OCI-LY7 (cell line): ENCODE data around the gene DLEC1. TPM values are rescaled to one million over a fixed set of nuclear protein-coding genes. Genes with fewer than 3 reads are reported as not detected.

Experiments
- BruUV-seq: library from RNA; stranded (reverse); fragments of 400-500 nt; replicated peaks from 2 replicates; lab custom pipeline; 2021; lab: Mats Ljungman, UMichigan
- CTCF ChIA-PET: fragments of 300-600 bp; sonication (Branson Sonifier 250); formaldehyde crosslinking; loops from one replicate; lab custom pipeline; 2022; ENCODE audit warnings: antibody characterized with exemption; ENCODE audit not compliant: unreplicated experiment; lab: Charles Lee
- POLR2A ChIA-PET: fragments of 300-600 bp; sonication (Branson Sonifier 250); formaldehyde crosslinking; loops from one replicate; lab custom pipeline; 2022; ENCODE audit warnings: antibody characterized with exemption; lab: Charles Lee
- DNase-seq: peaks from one replicate; pipeline ENCODE4 v3.0.0-alpha.2; 2015; ENCODE audit warnings: low spot score
- H2AFZ ChIP-seq: fragments of 200-600 bp; sonication (generic), shearing (Covaris generic); 2 replicates; pipeline ENCODE4 v1.6.1; 2014; ENCODE audit warnings: mild to moderate bottlenecking, antibody characterized with exemption, low read length, moderate library complexity
- H3K27ac ChIP-seq: fragments of 200-600 bp; sonication (generic); 2 replicates; pipeline ENCODE4 v1.5.1; 2014; ENCODE audit warnings: mixed run types, low read depth, mild to moderate bottlenecking, moderate library complexity, low read length, inconsistent platforms; ENCODE audit not compliant: poor library complexity, severe bottlenecking
- H3K36me3 ChIP-seq: fragments of 200-600 bp; sonication (generic); 2 replicates; pipeline ENCODE4 v1.6.1; 2014; ENCODE audit warnings: mild to moderate bottlenecking, antibody characterized with exemption, low read length, moderate library complexity, mixed read lengths; ENCODE audit not compliant: insufficient read depth
- H3K4me1 ChIP-seq: fragments of 200-600 bp; sonication (generic); 2 replicates; pipeline ENCODE4 v1.5.1; 2014; ENCODE audit warnings: mild to moderate bottlenecking, low read length; ENCODE audit not compliant: insufficient read depth, poor library complexity, severe bottlenecking
- H3K4me2 ChIP-seq: fragments of 200-600 bp; sonication (generic); 2 replicates; pipeline ENCODE4 v1.6.1; 2014; ENCODE audit warnings: mild to moderate bottlenecking, low read length
- H3K4me3 ChIP-seq: fragments of 200-600 bp; sonication (generic); 2 replicates; pipeline ENCODE4 v1.5.1; 2014; ENCODE audit warnings: mild to moderate bottlenecking, low read depth, low read length; ENCODE audit not compliant: poor library complexity, severe bottlenecking
- H3K79me2 ChIP-seq: fragments of 200-600 bp; sonication (generic); 2 replicates; pipeline ENCODE4 v1.6.1; 2016; ENCODE audit warnings: low read depth, mild to moderate bottlenecking, low read length, moderate library complexity, mixed read lengths; ENCODE audit not compliant: insufficient read depth
- H3K9me2 ChIP-seq: fragments of 200-600 bp; sonication (generic); 2 replicates; pipeline ENCODE4 v1.6.1; 2016; ENCODE audit warnings: mild to moderate bottlenecking, low read length, mixed read lengths; ENCODE audit not compliant: insufficient read depth
- H3K9me3 ChIP-seq: fragments of 200-600 bp; sonication (generic); 2 replicates; pipeline ENCODE4 v1.6.1; 2014; ENCODE audit warnings: mild to moderate bottlenecking, mixed run types, low read length, mixed read lengths
- H4K20me1 ChIP-seq: fragments of 200-600 bp; sonication (generic); 2 replicates; pipeline ENCODE4 v1.6.1; 2014; ENCODE audit warnings: mild to moderate bottlenecking, antibody characterized with exemption, low read length, moderate library complexity, mixed read lengths; ENCODE audit not compliant: insufficient read depth
- EZH2phosphoT487 ChIP-seq: fragments of 200-600 bp; sonication (generic); IDR thresholded peaks from 2 replicates; pipeline ENCODE4 v1.6.1; 2018; ENCODE audit warnings: low read depth, borderline replicate concordance, mild to moderate bottlenecking, mixed run types, antibody characterized with exemption, low read length, moderate library complexity, mixed read lengths
- intact Hi-C: fragments of 100-400 bp; cut with micrococcal nuclease; formaldehyde crosslinking; loops from one replicate; pipeline ENCODE4 v1.10.0; 2022; ENCODE audit not compliant: unreplicated experiment
- total RNA-seq, 2 experiments: library from RNA; depleted of rRNA in 1 of 2; stranded (reverse); fragments of >200 nt in 1 of 2; shearing (Covaris generic) in 1 of 2; gene quantifications; 2 replicates each; pipeline ENCODE4 v1.2.3, GENCODE V29; 2014 to 2022
- TF ChIP-seq, protein P1 (sequence below): fragments of 200-600 bp; sonication (generic); conservative IDR thresholded peaks from 2 replicates; pipeline ENCODE4 v1.5.1; 2014; ENCODE audit warnings: mild to moderate bottlenecking, antibody characterized with exemption, low read length, moderate library complexity, mixed read lengths

DLEC1 gene
- total RNA-seq, 2 experiments from 2014 or later, result 0.13 TPM; not detected in 1

DNA sequence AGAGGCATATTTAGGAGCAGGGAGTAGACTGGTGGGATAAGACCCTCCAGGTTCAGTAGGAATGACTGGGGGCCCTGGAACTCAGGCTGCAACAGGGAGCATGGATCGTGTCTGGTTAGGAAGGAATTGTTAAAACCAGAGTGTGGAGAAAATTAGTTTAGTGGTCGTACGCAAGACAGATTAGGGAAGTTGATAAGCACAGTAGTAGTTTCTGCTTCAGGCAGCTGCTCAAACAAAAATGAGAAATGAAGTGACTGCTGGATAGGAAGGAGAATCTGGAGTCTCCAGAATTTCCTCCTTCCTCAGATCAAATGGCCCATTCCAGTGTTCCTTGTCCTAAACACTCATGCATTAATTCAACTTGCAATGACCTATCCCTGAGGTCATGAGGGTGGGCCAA, 110.7 kb downstream of the DLEC1 start:
- Histone ChIP-seq H3K27ac (no peak overlapping the region), H3K4me2 (no peak overlapping the region), H4K20me1 (no peaks in the 10 kb centered on the region), H3K9me3 (peaks cover 18% of the 10 kb centered on the region), H3K9me2 (no peaks in the 10 kb centered on the region), H3K36me3 (no peaks in the 10 kb centered on the region), H3K79me2 (no peaks in the 10 kb centered on the region), H2AFZ (peak overlapping the region; percentile 49; the same call in 1 of the 2 replicates), H3K4me3 (no peak overlapping the region), H3K4me1 (no peaks in the 10 kb centered on the region)
- no TSS peak for BruUV-seq
- DNase-seq, result no peak
- TF ChIP-seq, protein P1, sequence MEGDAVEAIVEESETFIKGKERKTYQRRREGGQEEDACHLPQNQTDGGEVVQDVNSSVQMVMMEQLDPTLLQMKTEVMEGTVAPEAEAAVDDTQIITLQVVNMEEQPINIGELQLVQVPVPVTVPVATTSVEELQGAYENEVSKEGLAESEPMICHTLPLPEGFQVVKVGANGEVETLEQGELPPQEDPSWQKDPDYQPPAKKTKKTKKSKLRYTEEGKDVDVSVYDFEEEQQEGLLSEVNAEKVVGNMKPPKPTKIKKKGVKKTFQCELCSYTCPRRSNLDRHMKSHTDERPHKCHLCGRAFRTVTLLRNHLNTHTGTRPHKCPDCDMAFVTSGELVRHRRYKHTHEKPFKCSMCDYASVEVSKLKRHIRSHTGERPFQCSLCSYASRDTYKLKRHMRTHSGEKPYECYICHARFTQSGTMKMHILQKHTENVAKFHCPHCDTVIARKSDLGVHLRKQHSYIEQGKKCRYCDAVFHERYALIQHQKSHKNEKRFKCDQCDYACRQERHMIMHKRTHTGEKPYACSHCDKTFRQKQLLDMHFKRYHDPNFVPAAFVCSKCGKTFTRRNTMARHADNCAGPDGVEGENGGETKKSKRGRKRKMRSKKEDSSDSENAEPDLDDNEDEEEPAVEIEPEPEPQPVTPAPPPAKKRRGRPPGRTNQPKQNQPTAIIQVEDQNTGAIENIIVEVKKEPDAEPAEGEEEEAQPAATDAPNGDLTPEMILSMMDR, result no peak
- TF ChIP-seq EZH2phosphoT487, result no peak
- ChIA-PET CTCF (no interaction called here), POLR2A (interaction anchor here (2.7 to 2.8 kb wide), 2 partner anchors 8 to 14 kb away, joined by 9 to 10 read pairs; no protein-coding TSS in a partner anchor)
- intact Hi-C loops, result no loop called here

DNA sequence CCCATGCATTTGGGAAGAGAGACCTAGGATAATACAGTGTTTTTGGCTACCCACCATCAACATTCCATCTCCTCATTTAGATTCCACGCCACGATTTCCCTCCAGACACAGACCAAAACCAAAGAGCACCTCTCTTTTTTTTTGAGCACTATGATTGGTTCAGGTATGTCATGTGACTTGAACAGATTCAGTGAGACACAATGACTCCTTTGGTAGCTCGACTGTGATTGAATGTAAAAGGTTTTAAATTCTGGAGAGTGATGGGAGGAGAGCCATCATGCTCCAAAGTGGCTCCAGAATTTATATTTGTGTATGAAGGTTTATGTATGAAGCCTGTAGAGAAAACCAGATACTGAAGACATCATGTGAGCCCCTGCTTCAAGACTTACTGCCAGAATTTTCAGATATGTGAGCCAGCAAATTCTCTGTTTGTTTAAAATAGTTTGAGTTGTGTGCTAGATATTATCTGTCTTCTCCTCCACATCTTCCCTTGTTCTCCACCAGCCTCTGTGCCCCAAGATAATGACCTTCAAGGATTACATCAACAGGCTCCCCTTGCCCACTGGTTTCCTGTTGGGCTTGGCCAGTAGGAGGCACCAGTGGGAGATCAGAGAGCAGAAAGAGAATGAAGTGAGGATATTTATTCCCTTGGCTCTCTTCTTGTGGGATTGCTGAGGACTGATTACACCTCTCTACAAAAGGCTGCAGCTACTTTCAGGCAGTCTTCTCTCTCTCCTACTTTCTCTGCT, 111.9 kb downstream of the DLEC1 start:
- TF ChIP-seq, protein P1, result peak; percentile 59
- no peak for TF ChIP-seq EZH2phosphoT487
- Histone ChIP-seq H3K36me3 (no peaks in the 10 kb centered on the region), H3K9me2 (no peaks in the 10 kb centered on the region), H3K27ac (no peak overlapping the region), H4K20me1 (no peaks in the 10 kb centered on the region), H3K4me1 (no peaks in the 10 kb centered on the region), H3K9me3 (peaks cover 18% of the 10 kb centered on the region), H3K79me2 (no peaks in the 10 kb centered on the region), H3K4me3 (no peak overlapping the region), H3K4me2 (no peak overlapping the region), H2AFZ (peak overlapping the region; percentile 35; the same call in 1 of the 2 replicates)
- ChIA-PET CTCF (no interaction called here), POLR2A (interaction anchor here (0.7 kb wide), 1 partner anchor 295 kb away, joined by 3 read pairs; no protein-coding TSS in a partner anchor)
- BruUV-seq, result no TSS peak
- intact Hi-C loops, result no loop called here
- DNase-seq, result no peak
